Lung (tissue), 12 donors: Measurements from ENCODE around the gene GPC6. TPM values are rescaled to one million over a fixed set of nuclear protein-coding genes. Genes with fewer than 3 reads are reported as not detected.

Experiments
- ATAC-seq: fragments of 200-7000 bp; cut with Tn5 transposase; one replicate; pipeline ENCODE4 v1.9.1; 2020; ENCODE audit warnings: moderate number of reproducible peaks; ENCODE audit not compliant: insufficient read depth, low FRiP score
- DNase-seq, 3 donors: peaks; one replicate each; pipeline ENCODE4 v3.0.0-alpha.2; 2013 to 2017
- H3K27ac ChIP-seq, 2 donors: one replicate each; pipeline ENCODE4 v1.5.1; 2013; ENCODE audit warnings: mild to moderate bottlenecking in 2 of 2, moderate library complexity in 2 of 2, control low read depth in 1 of 2, inconsistent platforms in 1 of 2, low read depth in 1 of 2, low read length in 1 of 2
- H3K27me3 ChIP-seq, 3 donors: one replicate each; pipeline ENCODE4 v1.5.1; 2013; ENCODE audit warnings: low read length in 2 of 3; ENCODE audit not compliant: control insufficient read depth in 3 of 3, insufficient read depth in 3 of 3
- H3K36me3 ChIP-seq, 4 donors: one replicate each; pipeline ENCODE4 v1.5.1; 2013; ENCODE audit warnings: low read length in 4 of 4, mild to moderate bottlenecking in 1 of 4, moderate library complexity in 1 of 4; ENCODE audit not compliant: control insufficient read depth in 4 of 4, insufficient read depth in 4 of 4
- H3K4me1 ChIP-seq, 5 donors: one replicate each; pipeline ENCODE4 v1.5.1; 2013; ENCODE audit warnings: low read length in 5 of 5, mild to moderate bottlenecking in 2 of 5, moderate library complexity in 1 of 5; ENCODE audit not compliant: control insufficient read depth in 5 of 5, insufficient read depth in 5 of 5
- H3K4me3 ChIP-seq: one replicate; pipeline ENCODE4 v1.5.1; 2013; ENCODE audit warnings: mild to moderate bottlenecking, control low read depth, moderate library complexity
- H3K9ac ChIP-seq, 2 donors: one replicate each; pipeline ENCODE4 v1.5.1; 2013; ENCODE audit warnings: low read length in 2 of 2, control low read depth in 1 of 2; ENCODE audit not compliant: insufficient read depth in 1 of 2
- H3K9me3 ChIP-seq, 4 donors: one replicate each; pipeline ENCODE4 v1.5.1; 2013; ENCODE audit warnings: low read length in 3 of 4, mild to moderate bottlenecking in 1 of 4, moderate library complexity in 1 of 4; ENCODE audit not compliant: control insufficient read depth in 4 of 4, insufficient read depth in 3 of 4
- WGBS, 2 donors: extraction: QIAGEN DNeasy Blood & Tissue Kit; methylation state at CpG; one replicate each; pipeline ENCODE4 v1.1.7; 2013; 5-methylcytosine and 5-hydroxymethylcytosine counted together
- polyA plus RNA-seq, 2 donors: library from polyadenylated mRNA; stranded (reverse); fragments of 200-250 nt; gene quantifications; one replicate each; pipeline ENCODE4 v1.2.1, GENCODE V29; 2013
- total RNA-seq, 2 donors: library from RNA; depleted of rRNA in 1 of 2; stranded (reverse); fragments of >200 nt in 1 of 2; gene quantifications; one replicate each; pipeline ENCODE4 v1.2.1, GENCODE V29; 2014 to 2021
- TF ChIP-seq, protein P1 (sequence below): IDR thresholded peaks from 2 replicates; pipeline ENCODE4 v1.5.1; 2012; ENCODE audit warnings: mild to moderate bottlenecking; ENCODE audit errors: control extremely low read depth, extremely low read depth
- donor health status: control.
- donor health status: control.
- donor health status: Bipolar disorder and iron deficiency.
- donor health status: healthy.
- donor health status: DM: yes; HTN: yes; CAD: no.

The GPC6 gene
- total and polyA plus RNA-seq, 4 donors, result 0.45 to 31.4 (median 4.8) TPM

DNA sequence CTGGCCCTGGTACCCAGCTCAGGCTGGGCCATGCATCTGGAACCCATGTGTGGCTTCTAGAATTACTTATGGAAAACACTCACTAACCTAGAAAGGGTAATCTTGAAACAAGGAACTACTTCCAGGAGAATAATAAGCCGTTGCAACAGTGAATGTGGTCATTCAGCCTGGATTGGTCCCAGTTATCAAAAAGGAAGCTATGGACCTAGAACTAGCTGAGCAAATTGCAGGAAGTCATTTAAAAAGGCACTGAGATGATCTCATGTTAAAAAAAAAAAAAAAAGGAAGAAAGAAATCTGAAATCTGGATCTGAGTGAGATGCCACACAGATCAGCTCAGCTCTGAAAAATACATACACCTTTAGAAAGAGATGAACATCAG is 1193.3 kb downstream of the GPC6 start:
- Histone ChIP-seq H3K36me3 (no peaks in the 10 kb centered on the region), H3K4me3 (no peak overlapping the region), H3K9me3 (peaks cover 0 to 4% (median 3%) of the 10 kb centered on the region in 4 donors), H3K9ac (no peak overlapping the region), H3K27me3 (no peaks in the 10 kb centered on the region), H3K27ac (no peak overlapping the region), H3K4me1 (peaks cover 0 to 12% (median 0%) of the 10 kb centered on the region in 5 donors)
- WGBS, 2 donors, result 0 to 31% methylated on average over 1 of the region's 1 CpG
- ATAC-seq, result no peak
- DNase-seq, result no peak
- TF ChIP-seq, protein P1, sequence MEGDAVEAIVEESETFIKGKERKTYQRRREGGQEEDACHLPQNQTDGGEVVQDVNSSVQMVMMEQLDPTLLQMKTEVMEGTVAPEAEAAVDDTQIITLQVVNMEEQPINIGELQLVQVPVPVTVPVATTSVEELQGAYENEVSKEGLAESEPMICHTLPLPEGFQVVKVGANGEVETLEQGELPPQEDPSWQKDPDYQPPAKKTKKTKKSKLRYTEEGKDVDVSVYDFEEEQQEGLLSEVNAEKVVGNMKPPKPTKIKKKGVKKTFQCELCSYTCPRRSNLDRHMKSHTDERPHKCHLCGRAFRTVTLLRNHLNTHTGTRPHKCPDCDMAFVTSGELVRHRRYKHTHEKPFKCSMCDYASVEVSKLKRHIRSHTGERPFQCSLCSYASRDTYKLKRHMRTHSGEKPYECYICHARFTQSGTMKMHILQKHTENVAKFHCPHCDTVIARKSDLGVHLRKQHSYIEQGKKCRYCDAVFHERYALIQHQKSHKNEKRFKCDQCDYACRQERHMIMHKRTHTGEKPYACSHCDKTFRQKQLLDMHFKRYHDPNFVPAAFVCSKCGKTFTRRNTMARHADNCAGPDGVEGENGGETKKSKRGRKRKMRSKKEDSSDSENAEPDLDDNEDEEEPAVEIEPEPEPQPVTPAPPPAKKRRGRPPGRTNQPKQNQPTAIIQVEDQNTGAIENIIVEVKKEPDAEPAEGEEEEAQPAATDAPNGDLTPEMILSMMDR, result no peak

DNA sequence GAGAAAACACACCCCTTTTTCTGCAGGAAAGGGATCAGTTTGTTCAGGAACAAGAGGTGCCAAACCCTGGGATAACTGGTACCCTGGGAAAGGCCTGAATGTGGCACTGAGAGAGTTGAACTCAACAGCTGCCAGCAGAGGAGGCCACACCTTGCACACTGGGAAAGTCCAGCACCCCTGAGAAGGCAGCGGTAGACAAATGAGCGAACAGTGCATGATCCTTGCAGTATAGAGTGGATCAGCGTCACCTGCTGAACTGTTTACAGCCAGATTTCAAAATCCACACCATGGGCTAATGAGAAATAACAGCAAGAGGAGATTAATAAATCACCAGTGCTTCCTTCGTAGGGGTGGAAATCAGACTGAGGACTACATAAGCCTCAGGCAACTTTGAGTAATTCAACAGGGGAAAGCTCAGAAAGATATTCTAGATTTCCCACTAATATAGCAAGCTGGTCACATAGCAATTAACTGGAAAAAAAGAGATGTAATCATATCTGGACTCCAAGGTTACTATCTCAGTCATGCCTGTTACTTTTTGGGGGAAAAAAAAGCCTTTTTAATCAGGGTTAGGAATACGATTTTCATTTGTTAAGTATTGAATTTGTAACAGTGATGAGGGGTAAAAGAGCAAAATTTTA is 1200.8 kb downstream of the GPC6 start:
- Histone ChIP-seq H3K9me3 (no peaks in the 10 kb centered on the region), H3K4me3 (no peak overlapping the region), H3K27ac (no peak overlapping the region), H3K9ac (no peak overlapping the region), H3K4me1 (no peaks in the 10 kb centered on the region), H3K36me3 (no peaks in the 10 kb centered on the region), H3K27me3 (no peaks in the 10 kb centered on the region)
- DNase-seq (no peak), ATAC-seq (no peak)
- TF ChIP-seq, protein P1, result no peak
- 68 to 90% methylated on average over 5 of the region's 5 CpGs for WGBS, 2 donors

DNA sequence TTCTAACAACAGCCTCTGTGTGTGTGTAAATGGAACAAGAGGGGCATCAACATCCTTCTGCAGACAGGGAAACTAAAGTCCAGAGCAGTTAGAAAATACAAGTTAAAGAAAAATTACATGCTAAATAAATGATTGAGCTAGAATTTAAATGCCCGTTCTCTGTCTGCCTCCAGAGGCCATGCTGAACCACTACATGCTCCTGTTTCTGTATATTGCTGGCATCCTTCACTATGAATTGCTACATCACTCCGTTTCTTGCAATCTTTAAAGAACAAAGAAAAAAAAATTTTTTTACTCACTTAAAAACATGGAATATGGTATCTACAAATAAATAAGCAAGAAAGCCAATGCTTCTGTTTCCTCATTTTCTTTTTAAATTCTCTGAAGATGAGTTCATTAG is 1205.0 kb downstream of the GPC6 start:
- WGBS, 2 donors, result 75 to 85% methylated on average over 2 of the region's 2 CpGs
- peak in 2 of 3 donors; percentile 63 to 84 for DNase-seq
- TF ChIP-seq, protein P1, result no peak

DNA sequence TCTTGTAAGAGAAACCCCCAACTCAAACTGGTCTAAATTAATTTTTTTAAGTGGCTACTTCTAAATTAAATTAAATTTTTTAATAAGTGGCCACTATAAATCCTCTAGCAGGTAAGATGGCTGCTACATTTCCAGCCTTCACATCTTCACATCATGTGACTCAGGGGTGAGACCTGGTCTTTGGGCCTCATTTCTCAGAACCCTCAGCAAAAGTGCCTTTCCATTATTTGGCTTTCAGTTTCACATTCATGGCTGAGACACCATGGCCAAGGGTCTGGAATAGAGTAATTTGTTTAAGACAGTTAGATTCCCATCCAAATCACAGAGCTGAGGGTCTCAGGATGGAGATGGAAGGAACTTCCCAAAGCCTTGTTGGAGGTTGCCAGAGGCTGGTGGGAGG is 1205.4 kb downstream of the GPC6 start:
- ATAC-seq (no peak), DNase-seq (peak in 2 of 3 donors; percentile 10 to 14)
- H3K27me3 ChIP-seq, result no peaks in the 10 kb centered on the region
- TF ChIP-seq, protein P1, result no peak
- no peak overlapping the region for H3K4me3 ChIP-seq
- no peaks in the 10 kb centered on the region for H3K9me3 ChIP-seq
- H3K4me1 ChIP-seq, result peaks cover 0 to 6% (median 0%) of the 10 kb centered on the region in 5 donors
- no peaks in the 10 kb centered on the region for H3K36me3 ChIP-seq
- no peak overlapping the region for H3K27ac ChIP-seq
- no peak overlapping the region for H3K9ac ChIP-seq

More for the DNA sequence above, 1205.0 kb downstream of the GPC6 start:
- Histone ChIP-seq H3K36me3 (no peaks in the 10 kb centered on the region), H3K4me1 (peaks cover 0 to 6% (median 0%) of the 10 kb centered on the region in 5 donors), H3K4me3 (no peak overlapping the region), H3K9me3 (no peaks in the 10 kb centered on the region), H3K27me3 (no peaks in the 10 kb centered on the region), H3K9ac (no peak overlapping the region), H3K27ac (no peak overlapping the region)
- no peak for ATAC-seq
